ENCODE measurements around the gene TYRO3. TPM values are rescaled to one million over a fixed set of nuclear protein-coding genes. Genes with fewer than 3 reads are reported as not detected.

TYRO3 gene
- total and polyA plus RNA-seq, 2 experiments from 2014 or later, result 71.0 to 109 TPM

DNA sequence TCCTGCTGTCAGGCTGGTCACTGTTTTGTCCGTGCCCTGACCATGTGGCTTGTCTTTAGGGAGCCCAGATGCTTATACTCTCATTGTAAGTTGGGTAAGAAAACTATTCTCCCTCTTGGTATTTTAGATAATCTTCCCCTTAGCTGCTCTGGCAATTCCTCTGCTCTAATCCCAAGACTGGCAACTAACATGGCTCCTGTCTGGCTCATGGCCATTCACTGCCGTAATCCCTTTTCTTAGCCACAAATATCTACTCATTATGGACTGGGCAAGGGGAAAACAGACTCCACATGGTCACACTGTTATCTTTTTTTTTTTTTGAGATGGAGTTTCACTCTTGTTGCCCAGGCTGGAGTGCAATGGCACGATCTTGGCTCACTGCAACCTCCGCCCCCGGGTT is 38.8 kb downstream of the TYRO3 start:
- no peaks in the 10 kb centered on the region for H3K79me2 ChIP-seq
- H2AFZ ChIP-seq, result no peak overlapping the region
- 96% methylated on average over 5 of the region's 5 CpGs for WGBS (ENCODE audit: low lambda C conversion rate, missing lambda C conversion rate)
- no peak for DNase-seq (ENCODE audit: low spot score)
- H3K27ac ChIP-seq, result no peak overlapping the region
- H3K9me3 ChIP-seq (ENCODE audit: low read depth), result no peaks in the 10 kb centered on the region
- no peaks in the 10 kb centered on the region for H3K9me2 ChIP-seq (replicated peaks; ENCODE audit: insufficient read depth)
- TF ChIP-seq, protein P1, sequence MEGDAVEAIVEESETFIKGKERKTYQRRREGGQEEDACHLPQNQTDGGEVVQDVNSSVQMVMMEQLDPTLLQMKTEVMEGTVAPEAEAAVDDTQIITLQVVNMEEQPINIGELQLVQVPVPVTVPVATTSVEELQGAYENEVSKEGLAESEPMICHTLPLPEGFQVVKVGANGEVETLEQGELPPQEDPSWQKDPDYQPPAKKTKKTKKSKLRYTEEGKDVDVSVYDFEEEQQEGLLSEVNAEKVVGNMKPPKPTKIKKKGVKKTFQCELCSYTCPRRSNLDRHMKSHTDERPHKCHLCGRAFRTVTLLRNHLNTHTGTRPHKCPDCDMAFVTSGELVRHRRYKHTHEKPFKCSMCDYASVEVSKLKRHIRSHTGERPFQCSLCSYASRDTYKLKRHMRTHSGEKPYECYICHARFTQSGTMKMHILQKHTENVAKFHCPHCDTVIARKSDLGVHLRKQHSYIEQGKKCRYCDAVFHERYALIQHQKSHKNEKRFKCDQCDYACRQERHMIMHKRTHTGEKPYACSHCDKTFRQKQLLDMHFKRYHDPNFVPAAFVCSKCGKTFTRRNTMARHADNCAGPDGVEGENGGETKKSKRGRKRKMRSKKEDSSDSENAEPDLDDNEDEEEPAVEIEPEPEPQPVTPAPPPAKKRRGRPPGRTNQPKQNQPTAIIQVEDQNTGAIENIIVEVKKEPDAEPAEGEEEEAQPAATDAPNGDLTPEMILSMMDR (IDR thresholded peaks at IDR 0.05; ENCODE audit: poor library complexity), result no peak
- TF ChIP-seq EZH2 (IDR thresholded peaks at IDR 0.05; ENCODE audit: borderline replicate concordance) (no peak), EZH2phosphoT487 (IDR thresholded peaks at IDR 0.05; ENCODE audit: low read depth, severe bottlenecking, unreplicated experiment) (no peak)
- H3K36me3 ChIP-seq (replicated peaks; ENCODE audit: insufficient read depth, low read depth), result no peaks in the 10 kb centered on the region
- H3K4me2 ChIP-seq, result no peak overlapping the region
- no peak overlapping the region for H3K4me3 ChIP-seq
- no peaks in the 10 kb centered on the region for H3K4me1 ChIP-seq (ENCODE audit: insufficient read depth)
- H4K20me1 ChIP-seq (ENCODE audit: insufficient read depth, poor library complexity, severe bottlenecking), result no peaks in the 10 kb centered on the region
- H3K27me3 ChIP-seq, result no peaks in the 10 kb centered on the region

DNA sequence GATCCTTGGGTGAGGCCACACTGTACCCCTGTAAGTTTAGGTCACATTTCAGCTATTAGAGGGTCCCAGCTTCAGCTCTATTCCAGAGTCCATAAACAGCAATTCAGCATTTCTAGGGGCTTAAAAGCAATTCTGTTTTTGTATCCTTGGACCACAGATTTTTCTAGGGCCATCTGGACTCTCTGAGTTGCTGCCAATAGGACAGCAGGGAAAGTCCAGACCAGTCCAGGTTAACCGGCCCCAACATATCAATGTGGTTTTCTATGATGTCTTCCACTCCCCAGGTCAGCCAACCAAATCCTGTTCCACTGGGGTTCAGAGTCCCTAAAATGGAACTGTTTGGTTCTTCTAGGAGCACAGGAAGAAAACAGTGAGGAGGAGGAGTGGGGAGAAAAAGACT is 40.0 kb downstream of the TYRO3 start:
- TF ChIP-seq EZH2 (IDR thresholded peaks at IDR 0.05; ENCODE audit: borderline replicate concordance) (no peak), EZH2phosphoT487 (IDR thresholded peaks at IDR 0.05; ENCODE audit: low read depth, severe bottlenecking, unreplicated experiment) (no peak)
- TF ChIP-seq, protein P1 (IDR thresholded peaks at IDR 0.05; ENCODE audit: poor library complexity), result no peak
- H3K4me2 ChIP-seq, result no peak overlapping the region
- H3K9me3 ChIP-seq (ENCODE audit: low read depth), result no peaks in the 10 kb centered on the region
- WGBS (ENCODE audit: low lambda C conversion rate, missing lambda C conversion rate), result 79% methylated on average over 1 of the region's 1 CpG
- peaks cover 1% of the 10 kb centered on the region for H3K4me1 ChIP-seq (ENCODE audit: insufficient read depth)
- no peak overlapping the region for H2AFZ ChIP-seq
- no peak overlapping the region for H3K4me3 ChIP-seq
- no peaks in the 10 kb centered on the region for H4K20me1 ChIP-seq (ENCODE audit: insufficient read depth, poor library complexity, severe bottlenecking)
- H3K27ac ChIP-seq, result no peak overlapping the region
- H3K36me3 ChIP-seq (replicated peaks; ENCODE audit: insufficient read depth, low read depth), result no peaks in the 10 kb centered on the region
- H3K79me2 ChIP-seq, result no peaks in the 10 kb centered on the region
- H3K27me3 ChIP-seq, result no peaks in the 10 kb centered on the region
- no peak for DNase-seq (ENCODE audit: low spot score)
- no peaks in the 10 kb centered on the region for H3K9me2 ChIP-seq (replicated peaks; ENCODE audit: insufficient read depth)

DNA sequence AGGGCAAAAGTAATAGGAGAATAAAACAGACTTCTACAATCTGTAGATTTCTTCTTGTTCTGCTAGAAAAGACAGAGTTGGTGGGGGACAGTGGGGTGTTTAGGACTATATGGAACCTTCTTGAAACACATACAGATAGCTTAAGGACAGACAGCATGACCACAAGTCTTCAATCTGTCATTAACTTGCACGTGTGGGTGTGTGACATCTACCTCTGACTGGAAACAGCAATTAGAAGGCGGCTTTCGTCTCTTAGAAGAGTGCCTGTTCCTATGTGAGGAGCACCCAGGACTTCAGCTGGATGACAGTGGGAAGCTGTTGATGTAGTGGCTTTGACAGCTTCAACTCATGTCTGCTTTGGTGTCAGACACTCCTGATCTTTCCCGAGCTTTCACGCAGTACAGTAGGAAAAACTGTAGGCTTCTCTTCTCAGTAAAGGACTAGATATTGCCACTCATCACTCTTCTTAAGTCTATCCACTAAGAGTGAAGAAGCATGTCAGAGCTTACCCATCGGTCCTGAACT is 44.5 kb downstream of the TYRO3 start:
- no peak for DNase-seq (ENCODE audit: low spot score)
- TF ChIP-seq EZH2phosphoT487 (IDR thresholded peaks at IDR 0.05; ENCODE audit: low read depth, severe bottlenecking, unreplicated experiment) (no peak), EZH2 (IDR thresholded peaks at IDR 0.05; ENCODE audit: borderline replicate concordance) (no peak)
- TF ChIP-seq, protein P1 (IDR thresholded peaks at IDR 0.05; ENCODE audit: poor library complexity), result no peak
- no peak overlapping the region for H2AFZ ChIP-seq
- H3K79me2 ChIP-seq, result no peaks in the 10 kb centered on the region
- 79% methylated on average over 6 of the region's 6 CpGs for WGBS (ENCODE audit: low lambda C conversion rate, missing lambda C conversion rate)
- H3K27ac ChIP-seq, result no peak overlapping the region
- no peak overlapping the region for H3K4me2 ChIP-seq
- no peaks in the 10 kb centered on the region for H3K36me3 ChIP-seq (replicated peaks; ENCODE audit: insufficient read depth, low read depth)
- H3K4me3 ChIP-seq, result no peak overlapping the region
- H3K27me3 ChIP-seq, result no peaks in the 10 kb centered on the region
- no peaks in the 10 kb centered on the region for H4K20me1 ChIP-seq (ENCODE audit: insufficient read depth, poor library complexity, severe bottlenecking)
- H3K9me2 ChIP-seq (replicated peaks; ENCODE audit: insufficient read depth), result no peaks in the 10 kb centered on the region
- peaks cover 5% of the 10 kb centered on the region for H3K4me1 ChIP-seq (ENCODE audit: insufficient read depth)
- H3K9me3 ChIP-seq (ENCODE audit: low read depth), result no peaks in the 10 kb centered on the region

Measured in hepatocyte (in vitro differentiated cells).